Breast epithelium (tissue), 4 donors: Measurements from ENCODE around the gene XIRP2. TPM values are rescaled to one million over a fixed set of nuclear protein-coding genes. Genes with fewer than 3 reads are reported as not detected.

Source experiments
- DNase-seq, 2 donors: peaks; one replicate each; pipeline ENCODE4 v3.0.0-alpha.2; 2019; ENCODE audit warnings: low spot score in 2 of 2
- H3K27ac ChIP-seq, 2 donors: fragments of 200-600 bp; sonication (generic) in 1 of 2; one replicate each; pipeline ENCODE4 v1.5.1; 2016 to 2019; ENCODE audit warnings: mild to moderate bottlenecking in 1 of 2
- H3K27me3 ChIP-seq, 2 donors: fragments of 200-600 bp; sonication (generic) in 1 of 2; one replicate each; pipeline versions ENCODE4 v1.5.1 to v1.6.0; 2017 to 2019; ENCODE audit warnings: control low read depth in 1 of 2, mild to moderate bottlenecking in 1 of 2
- H3K36me3 ChIP-seq: fragments of 200-600 bp; one replicate; pipeline ENCODE4 v1.5.1; 2019
- H3K4me1 ChIP-seq, 2 donors: fragments of 200-600 bp; sonication (generic); one replicate each; pipeline ENCODE4 v1.5.1; 2016 to 2019; ENCODE audit warnings: control low read depth in 1 of 2
- H3K4me3 ChIP-seq, 3 donors: fragments of 200-600 bp; sonication (generic); 1 replicate in 2 of 3; 2 replicates in 1 of 3; pipeline ENCODE4 v1.5.1; 2016 to 2019; ENCODE audit warnings: mild to moderate bottlenecking in 3 of 3, moderate library complexity in 2 of 3
- H3K9me3 ChIP-seq, 2 donors: fragments of 200-600 bp; sonication (generic) in 1 of 2; one replicate each; pipeline ENCODE4 v1.5.1; 2016 to 2019; ENCODE audit warnings: control low read depth in 1 of 2
- POLR2A ChIP-seq: fragments of 450-650 bp; IDR thresholded peaks from one replicate; pipeline ENCODE4 v1.6.1; 2016; ENCODE audit warnings: antibody characterized with exemption, mild to moderate bottlenecking, moderate library complexity
- POLR2AphosphoS5 ChIP-seq, 3 donors: sonication (generic); formaldehyde crosslinking; IDR thresholded peaks; one replicate each; pipeline ENCODE4 v1.6.1; 2017; ENCODE audit warnings: antibody characterized with exemption in 3 of 3
- intact Hi-C: fragments of 100-400 bp; cut with DNase I; formaldehyde crosslinking; loops from one replicate; pipeline ENCODE4 v1.15.1; 2023; ENCODE audit warnings: low total_unique reads
- total RNA-seq, 3 donors: library from RNA; depleted of rRNA; stranded (reverse); fragments of >200 nt; gene quantifications; one replicate each; pipeline ENCODE4 v1.1.0, GENCODE V29; 2016
- TF ChIP-seq, protein P1 (sequence below), 3 donors: fragments of 450-650 bp; IDR thresholded peaks; one replicate each; pipeline ENCODE4 v1.5.1; 2016 to 2017; ENCODE audit warnings: antibody characterized with exemption in 3 of 3, mild to moderate bottlenecking in 3 of 3, moderate library complexity in 3 of 3

Gene XIRP2
- total RNA-seq, 3 donors from 2014 or later, result not detected

DNA sequence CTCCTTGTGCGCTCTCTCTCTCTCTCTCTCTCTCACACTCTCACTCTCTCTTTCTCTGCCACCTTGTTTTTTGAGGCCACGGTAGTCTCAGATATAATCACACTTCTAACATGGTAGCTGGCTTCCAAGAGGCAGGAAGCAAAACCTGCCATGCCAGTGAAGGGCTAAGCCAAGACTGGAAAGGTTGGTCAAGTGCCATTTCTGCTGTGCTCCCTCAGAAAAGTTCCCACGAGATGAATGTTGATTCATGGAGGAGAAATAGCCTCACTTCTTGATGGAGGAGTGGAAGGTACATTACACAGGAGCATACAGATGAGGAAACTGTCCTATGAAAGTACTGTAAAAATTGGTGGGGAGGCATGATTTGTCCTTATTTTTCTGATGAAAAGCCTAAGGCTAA lies 237.9 kb downstream of the XIRP2 start:
- no peaks in the 10 kb centered on the region for H3K9me3 ChIP-seq
- no peaks in the 10 kb centered on the region for H3K4me1 ChIP-seq
- no peak overlapping the region for H3K27ac ChIP-seq
- H3K4me3 ChIP-seq, result no peak overlapping the region
- H3K36me3 ChIP-seq, result no peaks in the 10 kb centered on the region
- no peak for DNase-seq
- TF ChIP-seq POLR2AphosphoS5 (IDR thresholded peaks at IDR 0.05) (no peak), POLR2A (no peak)
- TF ChIP-seq, protein P1, sequence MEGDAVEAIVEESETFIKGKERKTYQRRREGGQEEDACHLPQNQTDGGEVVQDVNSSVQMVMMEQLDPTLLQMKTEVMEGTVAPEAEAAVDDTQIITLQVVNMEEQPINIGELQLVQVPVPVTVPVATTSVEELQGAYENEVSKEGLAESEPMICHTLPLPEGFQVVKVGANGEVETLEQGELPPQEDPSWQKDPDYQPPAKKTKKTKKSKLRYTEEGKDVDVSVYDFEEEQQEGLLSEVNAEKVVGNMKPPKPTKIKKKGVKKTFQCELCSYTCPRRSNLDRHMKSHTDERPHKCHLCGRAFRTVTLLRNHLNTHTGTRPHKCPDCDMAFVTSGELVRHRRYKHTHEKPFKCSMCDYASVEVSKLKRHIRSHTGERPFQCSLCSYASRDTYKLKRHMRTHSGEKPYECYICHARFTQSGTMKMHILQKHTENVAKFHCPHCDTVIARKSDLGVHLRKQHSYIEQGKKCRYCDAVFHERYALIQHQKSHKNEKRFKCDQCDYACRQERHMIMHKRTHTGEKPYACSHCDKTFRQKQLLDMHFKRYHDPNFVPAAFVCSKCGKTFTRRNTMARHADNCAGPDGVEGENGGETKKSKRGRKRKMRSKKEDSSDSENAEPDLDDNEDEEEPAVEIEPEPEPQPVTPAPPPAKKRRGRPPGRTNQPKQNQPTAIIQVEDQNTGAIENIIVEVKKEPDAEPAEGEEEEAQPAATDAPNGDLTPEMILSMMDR (IDR thresholded peaks at IDR 0.05), result no peak
- H3K27me3 ChIP-seq, result no peaks in the 10 kb centered on the region
- intact Hi-C loops, result no loop called here

DNA sequence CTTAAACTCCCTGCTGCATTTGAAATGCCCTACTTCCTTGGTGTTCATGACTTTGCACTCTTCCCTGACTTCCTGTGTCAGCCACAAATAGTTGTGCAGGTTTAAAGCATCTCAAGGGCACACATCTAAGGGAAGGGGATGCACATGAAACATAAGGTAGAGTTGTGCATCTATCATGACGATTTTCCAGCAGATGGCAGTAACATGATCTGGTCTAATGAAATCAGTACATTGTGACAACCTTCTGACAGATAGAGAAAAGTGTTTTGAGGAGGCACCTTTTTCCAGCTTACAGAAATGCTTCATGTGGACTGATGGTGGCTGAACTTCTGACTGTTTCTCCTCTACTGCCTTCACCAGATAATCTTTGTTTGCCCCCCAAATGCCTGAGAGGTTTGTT lies 238.9 kb downstream of the XIRP2 start:
- intact Hi-C loops, result no loop called here
- TF ChIP-seq, protein P1 (IDR thresholded peaks at IDR 0.05), result no peak
- TF ChIP-seq POLR2AphosphoS5 (IDR thresholded peaks at IDR 0.05) (no peak), POLR2A (no peak)
- Histone ChIP-seq H3K4me1 (no peaks in the 10 kb centered on the region), H3K9me3 (no peaks in the 10 kb centered on the region), H3K27ac (no peak overlapping the region), H3K36me3 (no peaks in the 10 kb centered on the region), H3K4me3 (no peak overlapping the region), H3K27me3 (no peaks in the 10 kb centered on the region)
- no peak for DNase-seq

DNA sequence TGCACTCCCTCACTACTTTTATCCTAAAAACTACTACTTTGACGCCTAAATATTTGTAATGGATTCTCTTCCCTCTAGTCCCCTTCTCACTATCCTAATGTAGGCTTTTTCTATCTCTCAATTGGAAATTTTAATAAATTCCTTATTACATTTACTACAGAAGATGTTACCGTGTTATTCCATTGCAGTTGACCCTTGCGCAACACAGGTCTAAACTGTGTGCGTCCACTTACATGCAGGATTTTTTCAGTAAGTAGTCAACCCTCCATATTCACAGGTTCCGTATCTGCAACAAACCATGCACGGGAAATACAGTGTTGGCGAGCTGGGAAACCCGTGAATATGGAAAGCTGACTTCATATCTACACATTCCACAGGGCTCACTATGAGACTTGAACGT lies 239.8 kb downstream of the XIRP2 start:
- DNase-seq, result no peak
- Histone ChIP-seq H3K4me3 (no peak overlapping the region), H3K27ac (no peak overlapping the region), H3K36me3 (no peaks in the 10 kb centered on the region), H3K9me3 (no peaks in the 10 kb centered on the region), H3K4me1 (no peaks in the 10 kb centered on the region), H3K27me3 (no peaks in the 10 kb centered on the region)
- TF ChIP-seq POLR2AphosphoS5 (IDR thresholded peaks at IDR 0.05) (no peak), POLR2A (no peak)
- TF ChIP-seq, protein P1 (IDR thresholded peaks at IDR 0.05), result no peak
- intact Hi-C loops, result no loop called here

DNA sequence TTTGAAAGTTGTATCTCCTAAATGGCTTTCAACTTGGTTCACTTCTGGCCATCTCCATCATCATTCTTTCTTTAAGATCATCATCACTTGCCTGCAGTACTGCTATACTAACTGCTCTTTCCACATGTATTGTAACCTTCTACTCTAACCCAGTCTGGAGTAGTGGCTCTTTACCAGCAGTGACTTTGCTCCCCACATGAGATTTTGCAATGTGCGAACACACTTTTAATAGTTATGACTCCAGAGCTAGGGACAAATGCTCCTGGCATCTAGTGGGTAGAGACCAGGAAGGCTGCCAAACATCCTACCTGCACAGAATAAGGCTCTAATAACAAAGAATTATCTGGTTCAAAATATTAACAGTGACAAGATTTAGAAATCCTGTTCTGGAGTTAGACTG lies 243.8 kb downstream of the XIRP2 start:
- intact Hi-C loops, result no loop called here
- Histone ChIP-seq H3K27me3 (no peaks in the 10 kb centered on the region), H3K36me3 (no peaks in the 10 kb centered on the region), H3K4me3 (no peak overlapping the region), H3K4me1 (no peaks in the 10 kb centered on the region), H3K27ac (no peak overlapping the region), H3K9me3 (no peaks in the 10 kb centered on the region)
- DNase-seq, result no peak
- TF ChIP-seq POLR2AphosphoS5 (IDR thresholded peaks at IDR 0.05) (no peak), POLR2A (no peak)
- TF ChIP-seq, protein P1 (IDR thresholded peaks at IDR 0.05), result no peak

DNA sequence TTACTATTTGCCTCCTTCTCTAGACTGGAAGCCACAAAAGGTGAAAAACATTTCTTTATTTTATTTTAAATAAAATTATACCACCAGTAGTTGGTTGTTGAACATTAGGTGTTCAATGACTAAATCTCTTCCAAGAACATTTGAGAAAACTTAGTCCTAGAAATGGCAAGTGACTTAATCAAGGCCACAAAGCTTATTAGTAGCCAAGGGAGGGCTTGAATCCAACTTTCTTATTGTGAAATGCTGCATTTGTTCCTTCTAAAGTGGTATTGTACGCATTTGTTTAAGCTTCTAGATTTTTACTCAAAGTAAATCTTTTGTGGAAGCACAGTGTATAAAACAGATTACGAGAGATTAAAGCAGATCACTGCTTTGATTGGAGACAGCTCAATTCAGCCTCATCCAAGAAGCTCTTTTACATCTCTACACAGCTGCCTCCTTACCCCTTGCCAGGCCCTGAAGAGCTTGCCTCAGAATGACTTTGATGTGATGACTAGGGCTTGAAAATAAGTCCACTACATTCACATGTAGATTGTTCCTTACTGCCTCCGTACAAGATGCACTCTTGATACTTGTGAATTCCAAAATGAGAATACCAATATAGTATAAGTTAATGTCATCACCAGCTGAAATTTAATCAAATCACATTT lies 244.8 kb downstream of the XIRP2 start:
- no peak overlapping the region for H3K4me3 ChIP-seq
- intact Hi-C loops, result no loop called here
- H3K4me1 ChIP-seq, result no peaks in the 10 kb centered on the region
- no peak overlapping the region for H3K27ac ChIP-seq
- H3K36me3 ChIP-seq, result no peaks in the 10 kb centered on the region
- H3K27me3 ChIP-seq, result no peaks in the 10 kb centered on the region
- DNase-seq, result no peak
- TF ChIP-seq, protein P1 (IDR thresholded peaks at IDR 0.05), result no peak
- H3K9me3 ChIP-seq, result no peaks in the 10 kb centered on the region
